ENCODE measurements around the gene ABLIM3. TPM values are rescaled to one million over a fixed set of nuclear protein-coding genes. Genes with fewer than 3 reads are reported as not detected.

Gene ABLIM3
- total and polyA plus RNA-seq, 2 donors (not counting 3 experiments of a cell fraction or from before 2014, with no cell fraction given) = 16.7 to 42.1 TPM

- TF ChIP-seq POLR2AphosphoS5 (IDR thresholded peaks at IDR 0.05; ENCODE audit: insufficient read depth, low read depth, low read length) (no peak), MYC (IDR thresholded peaks at IDR 0.05; ENCODE audit: low read depth, low read length) (no peak), GATA2 (IDR thresholded peaks at IDR 0.05; ENCODE audit: insufficient read depth, insufficient read length, low read depth, low read length) (no peak), POLR2A (IDR thresholded peaks at IDR 0.05; ENCODE audit: low read depth, low read length) (no peak), FOS (IDR thresholded peaks at IDR 0.05; ENCODE audit: borderline replicate concordance, insufficient read depth, low read length) (no peak), CTCF (IDR thresholded peaks at IDR 0.05; ENCODE audit: extremely low read depth in 1 of 2, insufficient read depth in 1 of 2, low read depth in 1 of 2, low read length in 2 of 2) (no peak), MAX (IDR thresholded peaks at IDR 0.05; ENCODE audit: insufficient read depth, insufficient read length) (no peak), JUN (IDR thresholded peaks at IDR 0.05; ENCODE audit: borderline replicate concordance, insufficient read depth, insufficient read length, low read depth) (no peak), EZH2 (IDR thresholded peaks at IDR 0.05; ENCODE audit: borderline replicate concordance, low read depth, low read length, severe bottlenecking) (no peak)
- ChIA-PET POLR2A (no interaction called here), CTCF (no interaction called here)
- dilution Hi-C loops (cut with MboI; ENCODE audit: extremely low pct_ligation_motif_present, low sequenced_read_pairs) = no loop called here
- intact Hi-C loops (cut with micrococcal nuclease) = no loop called here
- no peaks in the 10 kb centered on the region for H4K20me1 ChIP-seq (replicated peaks; ENCODE audit: control insufficient read depth, extremely low read depth, insufficient read depth, low read length)
- no peaks in the 10 kb centered on the region for H3K36me3 ChIP-seq (ENCODE audit: control insufficient read depth in 2 of 2, extremely low read depth in 1 of 2, insufficient read depth in 2 of 2, low read length in 2 of 2)
- no peak overlapping the region for H3K4me2 ChIP-seq (ENCODE audit: insufficient read depth, low read length)
- H3K79me2 ChIP-seq (ENCODE audit: control insufficient read depth, insufficient read depth, low read length) = no peaks in the 10 kb centered on the region
- no peaks in the 10 kb centered on the region for H3K9me1 ChIP-seq (replicated peaks; ENCODE audit: control insufficient read depth, extremely low read depth, insufficient read depth, low read length)
- H3K4me3 ChIP-seq (replicated peaks in 1 of 3; ENCODE audit: insufficient read depth in 1 of 3, low read depth in 1 of 3, low read length in 3 of 3) = no peak overlapping the region
- peaks cover 22% of the 10 kb centered on the region for H3K4me1 ChIP-seq (ENCODE audit: control insufficient read depth, extremely low read depth, insufficient read depth, low read length)
- DNase-seq (ENCODE audit: low read depth, low spot score) = no peak
- no peak for FAIRE-seq
- H3K9ac ChIP-seq (replicated peaks; ENCODE audit: extremely low read depth, insufficient read depth, low read length) = no peak overlapping the region
- no TSS peak for BruUV-seq (replicated peaks)
- no peaks in the 10 kb centered on the region for H3K9me3 ChIP-seq (replicated peaks; ENCODE audit: control insufficient read depth, insufficient read depth, low read length)
- H2AFZ ChIP-seq (ENCODE audit: low read depth, low read length) = no peak overlapping the region
- H3K27ac ChIP-seq (ENCODE audit: insufficient read depth, low read depth, low read length) = no peak overlapping the region
- no peaks in the 10 kb centered on the region for H3K27me3 ChIP-seq (ENCODE audit: control insufficient read depth in 2 of 2, insufficient read depth in 2 of 2, low read length in 2 of 2)
Observed at GRCh38 chr5:149284501-149284900, 143.2 kb downstream of the ABLIM3 start.
